ENCODE results near the gene GPRIN3.

Gene GPRIN3

GRCh38 chr4:89253935-89254334 is 53.7 kb downstream of the GPRIN3 start:
- no peak for DNase-seq

DNA sequence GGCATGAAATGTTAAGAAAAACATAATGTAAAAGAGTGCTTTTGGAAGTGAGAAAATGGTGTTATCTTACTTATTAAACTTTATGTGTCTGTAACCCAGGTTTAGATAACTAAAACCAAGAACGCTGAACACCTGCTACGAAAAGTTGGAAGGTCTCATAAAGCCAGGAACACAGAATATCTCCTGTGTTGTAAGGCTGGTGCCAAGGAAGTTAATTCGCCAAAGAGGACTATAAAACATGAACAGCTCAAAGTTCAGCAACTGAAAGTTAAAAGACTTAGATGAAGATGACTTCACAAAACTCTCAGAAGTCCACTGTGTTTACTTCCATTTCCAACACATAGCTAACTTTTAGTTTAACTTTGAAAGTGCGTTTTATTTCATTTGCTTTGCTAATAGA is 54.3 kb downstream of the GPRIN3 start:
- no peak for DNase-seq

DNA sequence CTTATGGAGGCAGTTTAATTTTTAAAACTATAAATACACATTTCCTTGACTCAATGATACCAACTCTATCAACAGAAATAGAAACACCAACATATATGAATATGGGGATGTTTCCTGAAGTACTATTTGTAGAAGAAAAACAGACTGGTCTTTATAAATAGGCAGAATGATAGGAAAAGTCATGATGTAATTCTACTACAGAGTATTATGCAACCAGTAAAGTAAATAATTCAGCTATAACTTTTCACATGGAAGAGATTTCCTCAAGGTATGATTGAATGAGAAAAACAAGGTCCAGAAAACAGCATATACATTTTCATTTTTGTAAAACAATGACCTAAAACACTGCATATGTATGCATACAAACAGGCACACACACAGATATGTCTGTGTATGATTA is 56.2 kb downstream of the GPRIN3 start:
- DNase-seq = no peak

GRCh38 chr4:89249716-89250361 is 57.8 kb downstream of the GPRIN3 start:
- DNase-seq = no peak

DNA sequence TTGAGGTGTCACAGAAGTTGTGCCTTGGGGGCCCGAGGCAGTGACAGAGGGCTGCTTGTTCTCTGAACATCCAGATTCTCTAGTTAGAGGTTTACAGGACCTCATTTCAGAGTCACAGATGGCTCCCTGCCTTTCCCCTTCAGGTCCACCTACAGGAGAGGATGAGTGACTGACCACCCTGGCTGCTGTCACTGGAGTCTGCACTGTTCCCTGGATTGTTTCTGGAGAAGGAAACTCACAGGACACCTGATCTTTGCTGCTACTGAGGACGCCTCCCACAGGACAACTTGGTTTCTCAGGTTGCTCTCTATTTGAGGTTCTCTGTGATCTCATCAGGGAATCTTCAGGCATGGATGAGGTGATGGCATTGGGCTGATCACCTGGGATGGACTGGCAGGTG is 58.3 kb downstream of the GPRIN3 start:
- DNase-seq = no peak

GRCh38 chr4:89248879-89249281 is 58.7 kb downstream of the GPRIN3 start:
- no peak for DNase-seq

DNA sequence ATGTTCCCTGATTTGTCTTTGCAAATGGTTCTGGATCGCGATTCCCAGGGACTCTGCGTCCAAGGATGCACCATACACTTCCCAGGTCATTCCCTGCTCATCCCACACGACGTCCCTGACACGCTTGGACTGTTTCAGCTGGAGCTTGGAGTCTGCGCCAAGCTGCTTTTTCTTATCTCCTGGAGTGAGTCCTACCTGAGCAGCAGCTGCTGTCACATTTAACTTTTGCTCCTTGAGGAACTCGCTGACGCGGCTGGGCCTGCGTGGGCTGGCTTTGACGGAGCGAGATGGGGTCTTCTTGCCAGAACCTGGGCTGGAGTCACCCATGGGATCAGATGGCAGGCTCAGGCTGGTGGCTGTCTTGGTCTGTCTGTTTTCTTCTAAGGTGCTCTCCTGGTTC is 59.6 kb downstream of the GPRIN3 start:
- DNase-seq = no peak

DNA sequence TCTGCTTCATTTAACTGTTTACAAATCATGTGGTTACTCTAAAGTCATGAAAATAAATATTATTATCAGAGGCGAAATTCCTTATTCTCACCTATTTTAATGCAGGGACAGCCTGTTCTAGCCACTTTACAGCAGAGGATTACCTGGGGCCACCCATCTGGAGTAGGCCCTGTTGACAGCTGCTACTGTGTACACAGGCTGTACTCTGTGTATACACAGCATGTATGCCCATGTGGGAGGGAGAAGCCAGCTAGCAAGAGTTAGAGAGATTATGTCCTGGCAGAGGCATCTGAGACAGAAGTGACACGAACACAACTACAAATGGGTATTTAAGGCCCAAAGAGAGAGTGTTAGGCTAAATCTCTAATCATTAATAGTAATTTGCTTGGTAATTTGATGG is 62.1 kb downstream of the GPRIN3 start:
- no peak for DNase-seq

GRCh38 chr4:89243733-89244252 is 63.8 kb downstream of the GPRIN3 start:
- DNase-seq = no peak

GRCh38 chr4:89242864-89243732 is 64.5 kb downstream of the GPRIN3 start:
- no peak for DNase-seq

DNA sequence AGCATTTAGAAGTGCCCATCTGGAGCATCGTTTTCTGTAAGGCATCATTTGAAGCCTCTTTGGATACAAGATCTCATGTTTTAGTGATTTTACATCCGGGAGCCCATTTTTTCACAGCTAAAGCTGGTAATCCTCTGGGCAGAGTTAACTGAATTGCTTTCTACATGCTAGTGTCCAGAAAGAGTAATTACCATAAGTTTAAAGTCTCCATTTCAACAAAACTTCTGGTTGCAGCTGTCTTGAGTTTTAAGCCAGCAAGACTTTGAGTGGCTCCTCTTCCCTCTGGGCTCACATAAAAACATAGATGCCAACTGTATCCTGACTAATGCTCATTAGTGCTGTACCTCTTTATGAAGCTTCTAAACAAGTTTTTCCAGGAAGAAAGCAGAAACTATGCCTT is 65.4 kb downstream of the GPRIN3 start:
- DNase-seq = no peak

- DNase-seq = no peak
Observed at GRCh38 chr4:89230271-89230670, 77.3 kb downstream of the GPRIN3 start.

DNA sequence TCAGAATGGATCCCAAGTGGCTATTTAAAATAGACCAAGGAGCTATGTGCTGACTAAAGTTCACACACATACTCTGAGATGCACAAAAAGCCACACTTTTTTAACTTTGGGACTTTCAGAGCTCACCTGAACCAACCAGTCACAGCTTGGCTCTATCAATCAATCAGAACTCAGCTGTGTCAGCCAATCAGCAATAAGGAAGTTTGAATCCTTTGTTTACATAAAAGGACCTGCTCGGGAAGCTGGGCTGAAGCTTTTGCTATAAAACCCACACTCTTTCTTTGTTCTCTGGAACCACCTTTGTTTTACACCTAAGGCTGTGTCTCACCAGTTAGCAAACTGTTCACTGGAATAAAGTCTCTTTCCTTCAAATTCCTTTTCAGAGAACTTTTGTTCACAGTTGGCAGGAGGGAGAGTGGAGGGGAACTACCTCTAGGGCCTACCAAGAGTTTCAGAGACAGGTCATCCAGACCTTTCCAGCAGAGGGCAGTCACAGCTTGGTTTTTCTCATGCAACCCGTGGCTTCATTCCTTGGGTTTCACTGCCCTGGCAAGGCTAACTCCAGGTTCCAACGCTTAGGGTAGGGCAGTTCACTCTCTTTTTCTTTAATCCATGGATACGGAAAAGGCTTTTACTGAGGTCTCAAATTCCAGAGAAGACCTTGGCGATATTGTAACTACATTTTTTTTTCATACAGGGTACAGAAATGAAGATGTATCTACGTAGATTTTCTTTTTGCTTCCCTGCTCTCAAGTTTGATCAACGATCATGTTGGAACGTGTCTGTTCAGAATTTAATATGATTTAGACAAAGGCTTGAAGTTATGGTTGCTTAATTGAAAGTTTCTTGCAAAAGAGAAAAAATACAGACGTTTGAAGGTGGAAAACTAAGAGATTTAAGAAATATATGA is 80.7 kb downstream of the GPRIN3 start:
- DNase-seq = peak; percentile 81

DNA sequence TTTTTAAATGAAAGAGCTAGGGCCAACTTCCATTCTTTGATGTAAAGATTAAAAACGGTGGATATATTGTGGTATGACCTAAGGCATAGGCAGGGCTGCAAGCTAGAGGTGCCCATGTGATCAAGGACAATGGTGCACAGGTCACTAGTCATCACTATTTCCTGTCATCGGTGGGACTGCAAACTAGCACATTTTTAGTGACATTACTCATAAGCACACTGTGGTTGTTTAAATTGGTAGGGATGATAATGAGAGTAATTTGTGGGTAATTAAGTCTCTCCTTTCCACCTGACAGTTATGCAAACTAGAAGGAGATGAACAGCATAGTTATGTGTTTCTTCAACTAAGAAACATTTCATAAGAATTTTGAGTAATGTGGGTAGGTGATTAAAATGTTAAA is 85.4 kb downstream of the GPRIN3 start:
- DNase-seq = peak; percentile 20

DNA sequence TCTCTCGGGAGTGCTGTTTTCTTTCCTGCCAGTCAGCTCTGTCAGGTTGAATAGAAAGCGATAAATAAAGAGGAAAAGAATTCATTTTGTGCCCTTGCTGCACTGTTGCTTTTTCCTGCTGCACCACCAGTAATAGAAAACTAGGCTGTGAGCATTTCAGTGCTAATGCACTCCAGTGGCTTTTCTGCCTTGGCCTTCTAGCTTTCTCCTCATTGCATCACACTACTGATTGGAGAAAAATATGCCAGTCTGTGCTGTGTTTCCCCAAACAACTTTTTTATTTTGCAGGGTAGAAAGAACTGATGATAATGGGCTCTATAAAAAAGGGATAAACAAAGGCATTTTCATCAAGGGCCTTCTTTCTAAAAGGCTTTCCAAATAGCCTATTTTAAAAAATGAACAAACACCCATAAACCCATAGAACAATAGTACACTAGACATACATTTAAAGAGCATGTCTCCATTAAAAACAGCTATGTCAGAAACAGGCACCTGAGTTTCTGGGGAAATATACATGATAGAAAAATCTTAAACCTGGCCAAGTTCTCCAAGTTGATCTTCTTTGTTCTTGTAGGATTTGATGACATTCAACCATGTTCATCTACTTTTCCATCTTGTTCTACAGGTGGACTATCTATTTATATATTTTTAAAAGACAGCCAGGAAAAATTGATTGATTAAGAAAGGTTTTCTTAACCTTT is 86.3 kb downstream of the GPRIN3 start:
- no peak for DNase-seq

GRCh38 chr4:89218587-89218986 is 89.0 kb downstream of the GPRIN3 start:
- DNase-seq = no peak

GRCh38 chr4:89217604-89218003 is 90.0 kb downstream of the GPRIN3 start:
- no peak for DNase-seq

DNA sequence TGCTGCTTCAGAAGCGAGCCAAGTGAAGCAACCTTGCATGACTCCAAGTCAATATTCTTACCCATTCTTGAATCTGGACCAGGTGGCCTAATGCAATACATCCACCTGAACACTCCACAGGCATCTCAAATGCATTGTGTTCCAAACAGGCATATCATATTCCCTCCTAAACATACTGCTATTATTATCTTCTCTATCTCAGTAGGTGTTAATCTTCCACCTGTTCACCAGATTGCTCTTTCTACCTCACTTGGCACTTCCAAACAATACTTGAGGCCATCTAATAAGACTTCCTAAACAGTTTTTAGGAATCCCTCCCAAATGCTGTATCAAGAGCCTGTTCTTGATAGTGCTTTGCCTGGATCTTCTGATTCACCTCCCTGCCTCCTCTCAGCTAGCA is 90.7 kb downstream of the GPRIN3 start:
- DNase-seq = no peak

DNA sequence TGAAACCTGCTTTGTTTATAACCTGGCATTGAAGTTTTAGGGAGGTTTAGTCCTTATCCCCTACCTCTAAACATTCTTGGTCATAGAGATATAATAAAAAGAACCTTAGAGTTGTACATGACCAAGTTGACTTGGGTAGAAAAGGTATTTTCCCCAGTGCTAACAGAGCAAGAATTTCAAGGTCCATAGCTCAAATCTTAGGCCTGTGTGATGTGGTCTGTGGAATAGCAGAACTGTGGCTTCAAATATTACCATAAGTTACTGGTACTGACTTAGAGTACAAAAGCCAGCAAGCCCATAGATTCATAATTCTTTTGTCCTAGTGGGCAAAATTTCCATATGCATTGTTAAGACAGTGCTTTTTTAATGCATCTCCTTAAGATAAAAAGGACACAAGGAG is 91.2 kb downstream of the GPRIN3 start:
- DNase-seq = no peak

DNA sequence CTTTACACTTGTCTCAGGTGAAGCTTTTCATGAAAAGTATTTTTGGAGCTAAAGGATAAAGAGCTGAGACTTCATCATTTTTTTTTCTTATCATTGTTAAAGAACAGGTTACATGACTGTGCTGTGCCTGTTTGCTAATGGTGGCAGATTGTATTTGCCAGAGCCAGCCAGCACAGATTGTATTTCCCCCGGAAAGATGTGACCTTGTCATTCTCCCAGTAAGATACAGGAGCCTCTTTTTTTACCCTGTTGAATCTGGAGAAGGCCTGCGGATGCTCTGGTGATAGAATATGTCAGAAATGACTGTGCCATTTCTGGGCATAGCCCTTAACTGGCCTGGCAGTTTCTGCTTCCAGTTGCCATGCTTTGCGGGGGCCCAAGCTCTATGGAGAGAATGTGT is 91.9 kb downstream of the GPRIN3 start:
- no peak for DNase-seq

DNA sequence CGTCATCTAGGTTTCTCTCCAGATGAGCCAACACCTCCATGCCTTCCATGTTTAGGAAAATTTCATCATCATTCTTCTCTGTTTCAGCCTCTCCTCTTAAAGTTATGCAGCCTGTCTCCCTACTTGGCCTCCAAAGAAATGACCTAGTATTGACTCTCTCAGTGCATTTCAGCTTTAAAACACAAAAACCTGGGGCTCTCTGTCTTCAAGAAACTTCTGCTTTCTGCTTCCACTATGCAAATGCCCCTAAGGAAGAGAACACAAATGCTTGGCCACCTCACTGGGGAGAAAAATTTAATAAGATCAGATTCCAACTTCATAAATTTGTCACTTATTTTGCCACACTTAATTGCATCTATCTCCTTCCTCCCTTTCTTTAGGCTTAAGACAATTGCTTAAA is 93.3 kb downstream of the GPRIN3 start:
- no peak for DNase-seq

GRCh38 chr4:89213382-89213701 is 94.3 kb downstream of the GPRIN3 start:
- DNase-seq = no peak

Measured in stimulated activated CD4-positive, alpha-beta T cell treated with anti-CD3 and anti-CD28 coated beads, Interleukin-15, amount 100 ng/mL, for 24 hours (primary cell).